C4-2B (cell line): ENCODE measurements around the gene NOP58.

Experiments used
- ZFX ChIP-seq: fragments of 450-650 bp; IDR thresholded peaks from 2 replicates; pipeline ENCODE4 v1.6.1; 2017
- TF ChIP-seq, protein P1 (sequence below): fragments of 450-650 bp; conservative IDR thresholded peaks from 2 replicates; pipeline ENCODE4 v1.5.1; 2017; ENCODE audit warnings: mild to moderate bottlenecking

DNA sequence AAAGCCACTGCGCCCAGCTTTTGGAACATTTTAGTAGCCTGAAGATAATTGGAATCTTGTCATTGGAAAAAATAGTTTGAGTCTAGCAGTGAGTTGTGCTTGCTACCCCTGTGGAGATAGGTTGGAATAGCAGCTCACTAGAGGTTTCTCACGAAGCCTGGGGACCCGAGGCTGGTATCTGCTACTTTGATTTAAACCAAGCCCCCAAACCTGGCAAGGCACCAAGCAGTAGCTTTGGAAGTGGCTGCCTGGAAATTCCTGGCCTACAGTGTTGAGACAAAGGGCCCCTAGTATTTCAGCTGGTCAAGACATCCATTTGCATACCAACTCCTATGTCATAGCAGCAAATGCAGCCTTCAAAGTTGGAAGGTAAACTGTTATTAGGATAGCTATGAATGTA is 42.1 kb downstream of the NOP58 start:
- TF ChIP-seq, protein P1, sequence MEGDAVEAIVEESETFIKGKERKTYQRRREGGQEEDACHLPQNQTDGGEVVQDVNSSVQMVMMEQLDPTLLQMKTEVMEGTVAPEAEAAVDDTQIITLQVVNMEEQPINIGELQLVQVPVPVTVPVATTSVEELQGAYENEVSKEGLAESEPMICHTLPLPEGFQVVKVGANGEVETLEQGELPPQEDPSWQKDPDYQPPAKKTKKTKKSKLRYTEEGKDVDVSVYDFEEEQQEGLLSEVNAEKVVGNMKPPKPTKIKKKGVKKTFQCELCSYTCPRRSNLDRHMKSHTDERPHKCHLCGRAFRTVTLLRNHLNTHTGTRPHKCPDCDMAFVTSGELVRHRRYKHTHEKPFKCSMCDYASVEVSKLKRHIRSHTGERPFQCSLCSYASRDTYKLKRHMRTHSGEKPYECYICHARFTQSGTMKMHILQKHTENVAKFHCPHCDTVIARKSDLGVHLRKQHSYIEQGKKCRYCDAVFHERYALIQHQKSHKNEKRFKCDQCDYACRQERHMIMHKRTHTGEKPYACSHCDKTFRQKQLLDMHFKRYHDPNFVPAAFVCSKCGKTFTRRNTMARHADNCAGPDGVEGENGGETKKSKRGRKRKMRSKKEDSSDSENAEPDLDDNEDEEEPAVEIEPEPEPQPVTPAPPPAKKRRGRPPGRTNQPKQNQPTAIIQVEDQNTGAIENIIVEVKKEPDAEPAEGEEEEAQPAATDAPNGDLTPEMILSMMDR = no peak
- TF ChIP-seq ZFX = no peak
